H1 (cell line): ENCODE results near the gene CCSAP.

Experiments used
- JUND ChIP-seq: IDR thresholded peaks from 2 replicates; pipeline ENCODE4 v1.6.1; 2011; ENCODE audit warnings: mild to moderate bottlenecking, improper control_type of control experiment, low read length
- POLR2A ChIP-seq, 2 experiments: IDR thresholded peaks; 1 replicate in 1 of 2; 2 replicates in 1 of 2; pipeline ENCODE4 v1.6.1; 2011; ENCODE audit warnings: low read depth in 2 of 2, low read length in 2 of 2, mild to moderate bottlenecking in 2 of 2; ENCODE audit errors: control extremely low read depth in 1 of 2
- POLR2AphosphoS5 ChIP-seq: IDR thresholded peaks from 2 replicates; pipeline ENCODE4 v1.6.1; 2011; ENCODE audit warnings: low read depth, low read length
- TAF1 ChIP-seq: IDR thresholded peaks from 2 replicates; pipeline ENCODE4 v1.6.1; 2011; ENCODE audit warnings: mild to moderate bottlenecking, low read depth, low read length
- TF ChIP-seq, protein P1 (sequence below), 3 experiments: IDR thresholded peaks; 1 replicate in 2 of 3; 2 replicates in 1 of 3; pipeline versions ENCODE4 v1.5.1 to v1.6.1; 2011; ENCODE audit warnings: low read length in 3 of 3, mild to moderate bottlenecking in 3 of 3, inconsistent platforms in 2 of 3, low read depth in 1 of 3, moderate library complexity in 1 of 3; ENCODE audit not compliant: insufficient read depth in 1 of 3; ENCODE audit errors: control extremely low read depth in 1 of 3
- TF ChIP-seq, protein P2 (sequence below): IDR thresholded peaks from 2 replicates; pipeline ENCODE4 v1.6.1; 2012; ENCODE audit warnings: inconsistent platforms

DNA sequence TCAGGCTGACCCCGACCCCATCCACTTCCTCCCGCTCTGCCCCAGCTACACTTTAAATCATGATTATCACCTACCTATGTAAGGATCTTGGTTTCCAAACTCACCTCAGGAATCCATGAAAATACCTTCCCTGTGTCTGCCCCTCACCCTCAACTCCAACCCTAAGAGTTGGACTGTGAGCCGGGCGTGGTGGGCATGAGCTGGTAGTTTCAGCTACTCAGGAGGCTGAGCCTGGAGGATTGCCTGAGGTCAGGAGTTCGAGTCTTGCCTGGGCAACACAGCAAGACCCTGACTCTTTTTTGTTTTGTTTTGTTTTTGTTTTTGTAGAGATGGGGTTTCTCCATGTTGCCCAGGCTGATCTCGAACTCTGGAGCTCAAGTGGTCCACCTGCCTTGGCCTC, 30.5 kb upstream of the CCSAP start:
- TF ChIP-seq, protein P1, sequence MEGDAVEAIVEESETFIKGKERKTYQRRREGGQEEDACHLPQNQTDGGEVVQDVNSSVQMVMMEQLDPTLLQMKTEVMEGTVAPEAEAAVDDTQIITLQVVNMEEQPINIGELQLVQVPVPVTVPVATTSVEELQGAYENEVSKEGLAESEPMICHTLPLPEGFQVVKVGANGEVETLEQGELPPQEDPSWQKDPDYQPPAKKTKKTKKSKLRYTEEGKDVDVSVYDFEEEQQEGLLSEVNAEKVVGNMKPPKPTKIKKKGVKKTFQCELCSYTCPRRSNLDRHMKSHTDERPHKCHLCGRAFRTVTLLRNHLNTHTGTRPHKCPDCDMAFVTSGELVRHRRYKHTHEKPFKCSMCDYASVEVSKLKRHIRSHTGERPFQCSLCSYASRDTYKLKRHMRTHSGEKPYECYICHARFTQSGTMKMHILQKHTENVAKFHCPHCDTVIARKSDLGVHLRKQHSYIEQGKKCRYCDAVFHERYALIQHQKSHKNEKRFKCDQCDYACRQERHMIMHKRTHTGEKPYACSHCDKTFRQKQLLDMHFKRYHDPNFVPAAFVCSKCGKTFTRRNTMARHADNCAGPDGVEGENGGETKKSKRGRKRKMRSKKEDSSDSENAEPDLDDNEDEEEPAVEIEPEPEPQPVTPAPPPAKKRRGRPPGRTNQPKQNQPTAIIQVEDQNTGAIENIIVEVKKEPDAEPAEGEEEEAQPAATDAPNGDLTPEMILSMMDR (IDR thresholded peaks at IDR 0.05; ENCODE audit: control extremely low read depth in 1 of 3, insufficient read depth in 1 of 3, low read depth in 1 of 3, low read length in 3 of 3), result no peak
- TF ChIP-seq POLR2AphosphoS5 (no peak), JUND (no peak), POLR2A (IDR thresholded peaks at IDR 0.05; ENCODE audit: control extremely low read depth in 1 of 2, low read depth in 2 of 2, low read length in 2 of 2) (no peak), TAF1 (no peak)
- TF ChIP-seq, protein P2, sequence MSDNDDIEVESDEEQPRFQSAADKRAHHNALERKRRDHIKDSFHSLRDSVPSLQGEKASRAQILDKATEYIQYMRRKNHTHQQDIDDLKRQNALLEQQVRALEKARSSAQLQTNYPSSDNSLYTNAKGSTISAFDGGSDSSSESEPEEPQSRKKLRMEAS, result no peak
